Hepatocyte (in vitro differentiated cells): ENCODE measurements around the gene ABLIM2. TPM values are rescaled to one million over a fixed set of nuclear protein-coding genes. Genes with fewer than 3 reads are reported as not detected.

Experiments
- DNase-seq: peaks from one replicate; pipeline ENCODE4 v3.0.0-alpha.2; 2016; ENCODE audit warnings: low spot score
- H2AFZ ChIP-seq: fragments of 200-600 bp; sonication (generic); 2 replicates; pipeline ENCODE4 v1.6.0; 2016; ENCODE audit warnings: antibody characterized with exemption, mild to moderate bottlenecking
- H3K27ac ChIP-seq: fragments of 200-600 bp; sonication (generic); 2 replicates; pipeline ENCODE4 v1.5.1; 2016; ENCODE audit warnings: mild to moderate bottlenecking
- H3K27me3 ChIP-seq: fragments of 200-600 bp; sonication (generic); 2 replicates; pipeline ENCODE4 v1.6.1; 2016
- H3K36me3 ChIP-seq: fragments of 200-600 bp; sonication (generic); replicated peaks from 2 replicates; pipeline ENCODE4 v1.5.1; 2016; ENCODE audit warnings: low read depth; ENCODE audit not compliant: insufficient read depth
- H3K4me1 ChIP-seq: fragments of 200-600 bp; sonication (generic); 2 replicates; pipeline ENCODE4 v1.5.1; 2016; ENCODE audit warnings: mild to moderate bottlenecking, moderate library complexity; ENCODE audit not compliant: insufficient read depth
- H3K4me2 ChIP-seq: fragments of 200-600 bp; sonication (generic); 2 replicates; pipeline ENCODE4 v1.6.0; 2016
- H3K4me3 ChIP-seq: fragments of 200-600 bp; sonication (generic); 2 replicates; pipeline ENCODE4 v1.5.1; 2016; ENCODE audit warnings: mild to moderate bottlenecking
- H3K79me2 ChIP-seq: fragments of 200-600 bp; sonication (generic); 2 replicates; pipeline ENCODE4 v1.6.0; 2017; ENCODE audit warnings: mild to moderate bottlenecking
- H3K9me2 ChIP-seq: fragments of 200-600 bp; sonication (generic); replicated peaks from 2 replicates; pipeline ENCODE4 v1.6.0; 2017; ENCODE audit warnings: mild to moderate bottlenecking; ENCODE audit not compliant: insufficient read depth
- H3K9me3 ChIP-seq: fragments of 200-600 bp; sonication (generic); 2 replicates; pipeline ENCODE4 v1.5.1; 2016; ENCODE audit warnings: low read depth, mild to moderate bottlenecking
- H4K20me1 ChIP-seq: fragments of 200-600 bp; sonication (generic); 2 replicates; pipeline ENCODE4 v1.6.0; 2016; ENCODE audit warnings: mild to moderate bottlenecking; ENCODE audit not compliant: insufficient read depth, poor library complexity, severe bottlenecking
- EZH2 ChIP-seq: fragments of 200-600 bp; sonication (generic); IDR thresholded peaks from 2 replicates; pipeline ENCODE4 v1.6.1; 2016; ENCODE audit warnings: antibody characterized with exemption, mild to moderate bottlenecking, borderline replicate concordance
- EZH2phosphoT487 ChIP-seq: fragments of 200-600 bp; sonication (generic); IDR thresholded peaks from one replicate; pipeline ENCODE4 v1.6.1; 2018; ENCODE audit warnings: antibody characterized with exemption, mild to moderate bottlenecking, low read depth, moderate library complexity; ENCODE audit not compliant: unreplicated experiment, severe bottlenecking
- WGBS: methylation state at CpG from one replicate; pipeline ENCODE4 v1.1.6; 2016; ENCODE audit warnings: low lambda C conversion rate; ENCODE audit errors: missing lambda C conversion rate; 5-methylcytosine and 5-hydroxymethylcytosine counted together
- polyA plus RNA-seq: library from polyadenylated mRNA; unstranded; fragments of >200 nt; fragmentation: Nextera tagmentation; extraction: Ambion mirVana; gene quantifications from 2 replicates; pipeline ENCODE4 v1.2.1, GENCODE V29; 2016
- total RNA-seq: library from RNA; depleted of rRNA; stranded (reverse); fragments of >200 nt; gene quantifications from 2 replicates; pipeline ENCODE4 v1.2.3, GENCODE V29; 2014
- TF ChIP-seq, protein P1 (sequence below): fragments of 200-600 bp; sonication (generic); IDR thresholded peaks from 2 replicates; pipeline ENCODE4 v1.5.1; 2016; ENCODE audit warnings: antibody characterized with exemption, mild to moderate bottlenecking; ENCODE audit not compliant: poor library complexity

Gene ABLIM2
- total and polyA plus RNA-seq, 2 experiments from 2014 or later, result 1.7 to 2.0 TPM

DNA sequence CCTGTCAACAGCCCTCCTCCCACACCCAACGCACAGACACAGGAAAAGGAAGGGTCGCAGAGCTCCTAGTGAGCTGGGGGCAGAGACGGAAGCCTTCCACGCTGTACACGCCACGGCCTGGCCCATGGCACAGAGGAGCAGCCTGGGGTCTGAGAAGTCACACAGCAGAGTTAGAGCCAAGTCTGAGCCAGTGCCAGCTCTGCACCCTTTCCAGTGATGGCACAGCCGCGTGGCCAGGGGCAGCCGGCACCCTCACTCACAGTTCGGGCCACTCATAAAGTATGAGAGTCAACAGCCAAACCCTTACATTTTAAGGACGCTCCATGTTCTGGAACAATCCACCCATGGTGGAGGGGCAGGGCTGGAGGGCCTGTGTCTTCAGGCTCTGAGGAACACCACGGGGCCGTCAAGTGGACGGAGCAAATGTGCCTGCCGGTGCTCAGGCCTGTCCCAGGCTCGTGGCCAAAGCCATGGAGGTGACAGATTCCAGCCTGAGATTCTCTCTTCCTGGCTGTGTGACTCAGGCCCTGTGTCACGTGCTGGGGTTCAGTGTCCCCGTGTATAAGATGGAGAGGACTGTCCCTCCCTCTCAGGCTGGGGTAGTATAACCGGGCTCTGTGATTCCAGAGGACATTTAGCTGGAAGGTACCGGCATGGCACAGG is 91.2 kb downstream of the ABLIM2 start:
- no peaks in the 10 kb centered on the region for H3K27me3 ChIP-seq
- 91% methylated on average over 20 of the region's 20 CpGs for whole genome bisulfite sequencing
- no peak overlapping the region for H3K4me2 ChIP-seq
- no peak overlapping the region for H3K4me3 ChIP-seq
- no peaks in the 10 kb centered on the region for H3K9me2 ChIP-seq
- H3K79me2 ChIP-seq, result no peaks in the 10 kb centered on the region
- TF ChIP-seq, protein P1, sequence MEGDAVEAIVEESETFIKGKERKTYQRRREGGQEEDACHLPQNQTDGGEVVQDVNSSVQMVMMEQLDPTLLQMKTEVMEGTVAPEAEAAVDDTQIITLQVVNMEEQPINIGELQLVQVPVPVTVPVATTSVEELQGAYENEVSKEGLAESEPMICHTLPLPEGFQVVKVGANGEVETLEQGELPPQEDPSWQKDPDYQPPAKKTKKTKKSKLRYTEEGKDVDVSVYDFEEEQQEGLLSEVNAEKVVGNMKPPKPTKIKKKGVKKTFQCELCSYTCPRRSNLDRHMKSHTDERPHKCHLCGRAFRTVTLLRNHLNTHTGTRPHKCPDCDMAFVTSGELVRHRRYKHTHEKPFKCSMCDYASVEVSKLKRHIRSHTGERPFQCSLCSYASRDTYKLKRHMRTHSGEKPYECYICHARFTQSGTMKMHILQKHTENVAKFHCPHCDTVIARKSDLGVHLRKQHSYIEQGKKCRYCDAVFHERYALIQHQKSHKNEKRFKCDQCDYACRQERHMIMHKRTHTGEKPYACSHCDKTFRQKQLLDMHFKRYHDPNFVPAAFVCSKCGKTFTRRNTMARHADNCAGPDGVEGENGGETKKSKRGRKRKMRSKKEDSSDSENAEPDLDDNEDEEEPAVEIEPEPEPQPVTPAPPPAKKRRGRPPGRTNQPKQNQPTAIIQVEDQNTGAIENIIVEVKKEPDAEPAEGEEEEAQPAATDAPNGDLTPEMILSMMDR, result no peak
- TF ChIP-seq EZH2, result no peak
- TF ChIP-seq EZH2phosphoT487, result no peak
- no peak overlapping the region for H3K27ac ChIP-seq
- H2AFZ ChIP-seq, result no peak overlapping the region
- H4K20me1 ChIP-seq, result no peaks in the 10 kb centered on the region
- no peaks in the 10 kb centered on the region for H3K9me3 ChIP-seq
- DNase-seq, result no peak
- no peaks in the 10 kb centered on the region for H3K36me3 ChIP-seq
- peaks cover 10% of the 10 kb centered on the region for H3K4me1 ChIP-seq

DNA sequence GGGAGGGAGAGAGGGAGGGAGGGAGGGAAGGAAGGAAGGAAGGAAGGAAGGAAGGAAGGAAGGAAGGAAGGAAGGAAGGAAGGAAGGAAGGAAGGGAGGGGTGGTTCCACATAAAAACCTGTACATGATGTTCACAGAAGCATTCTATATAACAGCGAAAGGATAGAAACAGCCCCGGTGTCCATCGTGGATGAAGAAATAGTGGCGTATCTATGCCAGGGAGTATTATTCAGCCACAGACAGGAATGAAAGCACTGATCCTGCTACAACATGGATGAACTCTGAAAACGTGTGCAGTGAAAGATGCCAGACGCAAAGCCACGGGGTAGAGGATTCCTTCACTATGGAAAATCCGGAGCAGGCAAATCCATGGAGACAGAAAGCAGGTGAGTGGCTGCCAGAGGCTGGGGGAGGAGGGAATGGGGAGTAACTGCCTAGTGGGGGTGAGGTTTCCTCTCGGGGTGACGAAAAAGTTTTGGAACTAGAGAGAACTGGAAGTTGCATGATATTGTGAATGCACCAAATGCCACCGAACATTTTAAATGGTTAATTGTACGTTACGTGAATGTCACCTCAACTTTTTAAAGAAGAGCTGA is 92.2 kb downstream of the ABLIM2 start:
- Histone ChIP-seq H3K79me2 (no peaks in the 10 kb centered on the region), H3K27ac (no peak overlapping the region), H3K4me3 (no peak overlapping the region), H2AFZ (no peak overlapping the region), H3K4me2 (no peak overlapping the region), H3K4me1 (peaks cover 10% of the 10 kb centered on the region), H3K9me2 (no peaks in the 10 kb centered on the region), H3K27me3 (no peaks in the 10 kb centered on the region), H4K20me1 (no peaks in the 10 kb centered on the region), H3K9me3 (no peaks in the 10 kb centered on the region), H3K36me3 (no peaks in the 10 kb centered on the region)
- DNase-seq, result no peak
- TF ChIP-seq EZH2phosphoT487 (no peak), EZH2 (no peak)
- TF ChIP-seq, protein P1, result no peak
- WGBS, result 82% methylated on average over 13 of the region's 13 CpGs

DNA sequence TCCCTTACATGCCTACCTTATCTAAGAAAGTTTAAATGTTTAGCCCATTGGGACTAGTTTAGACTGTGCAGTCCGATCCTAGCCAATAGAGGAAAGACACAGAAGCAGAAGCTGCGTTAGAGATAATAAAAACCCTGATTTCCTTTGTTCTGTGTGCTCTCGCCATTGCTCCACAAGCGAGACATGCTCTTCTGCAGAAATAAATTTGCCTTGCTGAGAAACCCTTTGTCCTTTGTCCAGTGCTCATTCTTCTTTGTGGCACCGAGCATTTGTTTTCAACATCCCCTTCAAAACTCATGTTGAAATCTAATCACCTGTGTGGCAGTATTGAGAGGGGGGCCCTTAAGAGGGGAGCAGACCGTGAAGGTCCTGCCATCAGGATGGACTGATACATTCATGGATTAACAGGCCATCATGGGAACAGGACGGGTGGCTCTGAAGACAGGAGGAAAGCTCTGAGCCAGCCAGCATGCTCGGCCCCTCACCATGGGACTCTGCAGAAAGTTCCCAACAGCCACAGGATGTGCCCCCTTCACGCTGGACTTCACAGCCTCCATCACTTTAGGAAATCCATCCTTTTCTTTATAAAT is 94.5 kb downstream of the ABLIM2 start:
- peak overlapping the region; percentile 13 for H3K4me2 ChIP-seq
- WGBS, result 52% methylated on average over 9 of the region's 9 CpGs
- no peaks in the 10 kb centered on the region for H4K20me1 ChIP-seq
- peak overlapping the region; percentile 72 for H3K27ac ChIP-seq
- TF ChIP-seq, protein P1, result no peak
- no peak for TF ChIP-seq EZH2
- TF ChIP-seq EZH2phosphoT487, result no peak
- DNase-seq, result no peak
- H3K27me3 ChIP-seq, result no peaks in the 10 kb centered on the region
- H3K9me2 ChIP-seq, result no peaks in the 10 kb centered on the region
- no peaks in the 10 kb centered on the region for H3K9me3 ChIP-seq
- H3K79me2 ChIP-seq, result no peaks in the 10 kb centered on the region
- no peak overlapping the region for H3K4me3 ChIP-seq
- no peaks in the 10 kb centered on the region for H3K36me3 ChIP-seq
- peaks cover 10% of the 10 kb centered on the region for H3K4me1 ChIP-seq
- no peak overlapping the region for H2AFZ ChIP-seq
